Measurements from ENCODE around the gene S100B.
"Not testable (repeated sequence)": the region's sequence is repeated elsewhere in the genome, so short reads cannot be mapped to it uniquely, and the experiment has no call there.

Gene S100B

GRCh38 chr21:46598581-46599572 lies 6.0 kb downstream of the S100B start:
- H3K27ac ChIP-seq (ENCODE audit: low read depth, low read length): no peak overlapping the region
- no peak overlapping the region for H3K9ac ChIP-seq (ENCODE audit: low read length)
- H3K4me3 ChIP-seq (ENCODE audit: low read depth, low read length): no peak overlapping the region

GRCh38 chr21:46597896-46598343 lies 7.0 kb downstream of the S100B start:
- peaks cover 5% of the 10 kb centered on the region; the same call in 1 of the 2 replicates for H3K4me1 ChIP-seq (ENCODE audit: control insufficient read depth, insufficient read depth, low read length)
- H3K9ac ChIP-seq (ENCODE audit: low read length): no peak overlapping the region
- peaks cover 21% of the 10 kb centered on the region for H3K9me3 ChIP-seq (ENCODE audit: control insufficient read depth, insufficient read depth, low read depth, low read length)
- no peak overlapping the region for H3K4me3 ChIP-seq (ENCODE audit: low read depth, low read length)
- no peaks in the 10 kb centered on the region for H3K27me3 ChIP-seq (ENCODE audit: control insufficient read depth, insufficient read depth, low read length)
- no peaks in the 10 kb centered on the region for H3K36me3 ChIP-seq (ENCODE audit: control insufficient read depth, insufficient read depth, low read length)
- H3K27ac ChIP-seq (ENCODE audit: low read depth, low read length): no peak overlapping the region

More at GRCh38 chr21:46598581-46599572, 6.0 kb downstream of the S100B start:
- peaks cover 15% of the 10 kb centered on the region for H3K9me3 ChIP-seq (ENCODE audit: control insufficient read depth, insufficient read depth, low read depth, low read length)
- no peaks in the 10 kb centered on the region for H3K36me3 ChIP-seq (ENCODE audit: control insufficient read depth, insufficient read depth, low read length)
- H3K27me3 ChIP-seq (ENCODE audit: control insufficient read depth, insufficient read depth, low read length): no peaks in the 10 kb centered on the region
- peaks cover 5% of the 10 kb centered on the region; the same call in 1 of the 2 replicates for H3K4me1 ChIP-seq (ENCODE audit: control insufficient read depth, insufficient read depth, low read length)

- no peaks in the 10 kb centered on the region for H3K36me3 ChIP-seq (ENCODE audit: control insufficient read depth, insufficient read depth, low read length)
Measured at GRCh38 chr21:46597031-46597430, 7.9 kb downstream of the S100B start.

DNA sequence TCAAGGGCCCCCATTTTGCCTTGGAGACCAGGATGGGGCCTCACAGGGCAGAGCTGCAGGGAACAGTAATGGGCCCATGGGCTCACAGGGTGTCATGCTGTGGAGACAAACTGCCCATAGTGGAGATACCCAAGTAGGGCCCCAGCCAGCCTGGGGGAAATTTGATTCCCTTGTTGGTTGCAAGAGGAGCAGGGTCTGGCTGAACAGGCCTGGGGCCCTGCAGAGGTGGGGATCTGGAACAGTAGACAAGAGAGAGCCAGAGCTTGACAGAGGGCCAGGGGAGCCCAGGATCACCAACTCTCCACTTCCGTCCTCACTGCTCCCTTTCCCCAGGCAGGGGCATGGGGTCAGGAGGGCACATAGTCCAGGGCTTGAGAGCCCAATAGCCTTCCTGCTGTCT lies 8.7 kb downstream of the S100B start:
- Histone ChIP-seq H3K27ac (ENCODE audit: low read depth, low read length) (no peak overlapping the region), H3K4me3 (ENCODE audit: low read depth, low read length) (no peak overlapping the region), H3K27me3 (ENCODE audit: control insufficient read depth, insufficient read depth, low read length) (no peaks in the 10 kb centered on the region), H3K9me3 (ENCODE audit: control insufficient read depth, insufficient read depth, low read depth, low read length) (peaks cover 32% of the 10 kb centered on the region), H3K4me1 (ENCODE audit: control insufficient read depth, insufficient read depth, low read length) (peaks cover 5% of the 10 kb centered on the region; the same call in 1 of the 2 replicates), H3K36me3 (ENCODE audit: control insufficient read depth, insufficient read depth, low read length) (no peaks in the 10 kb centered on the region), H3K9ac (ENCODE audit: low read length) (no peak overlapping the region)

More at GRCh38 chr21:46597031-46597430, 7.9 kb downstream of the S100B start:
- H3K9me3 ChIP-seq (ENCODE audit: control insufficient read depth, insufficient read depth, low read depth, low read length): peaks cover 28% of the 10 kb centered on the region
- no peak overlapping the region for H3K4me3 ChIP-seq (ENCODE audit: low read depth, low read length)
- H3K27ac ChIP-seq (ENCODE audit: low read depth, low read length): no peak overlapping the region
- H3K9ac ChIP-seq (ENCODE audit: low read length): no peak overlapping the region
- peaks cover 5% of the 10 kb centered on the region; the same call in 1 of the 2 replicates for H3K4me1 ChIP-seq (ENCODE audit: control insufficient read depth, insufficient read depth, low read length)
- no peaks in the 10 kb centered on the region for H3K27me3 ChIP-seq (ENCODE audit: control insufficient read depth, insufficient read depth, low read length)

GRCh38 chr21:46594276-46594675 lies 10.6 kb downstream of the S100B start:
- Histone ChIP-seq H3K27me3 (ENCODE audit: control insufficient read depth, insufficient read depth, low read length) (no peaks in the 10 kb centered on the region), H3K4me1 (ENCODE audit: control insufficient read depth, insufficient read depth, low read length) (peaks cover 5% of the 10 kb centered on the region; the same call in 1 of the 2 replicates), H3K9ac (ENCODE audit: low read length) (no peak overlapping the region), H3K4me3 (ENCODE audit: low read depth, low read length) (no peak overlapping the region), H3K27ac (ENCODE audit: low read depth, low read length) (no peak overlapping the region), H3K36me3 (ENCODE audit: control insufficient read depth, insufficient read depth, low read length) (no peaks in the 10 kb centered on the region), H3K9me3 (ENCODE audit: control insufficient read depth, insufficient read depth, low read depth, low read length) (peaks cover 33% of the 10 kb centered on the region)

GRCh38 chr21:46585191-46585953 lies 19.5 kb downstream of the S100B start:
- no peak overlapping the region for H3K27ac ChIP-seq (ENCODE audit: low read depth, low read length)
- no peaks in the 10 kb centered on the region for H3K4me1 ChIP-seq (ENCODE audit: control insufficient read depth, insufficient read depth, low read length)
- H3K27me3 ChIP-seq (ENCODE audit: control insufficient read depth, insufficient read depth, low read length): no peaks in the 10 kb centered on the region
- H3K9me3 ChIP-seq (ENCODE audit: control insufficient read depth, insufficient read depth, low read depth, low read length): peaks cover 23% of the 10 kb centered on the region
- H3K4me3 ChIP-seq (ENCODE audit: low read depth, low read length): no peak overlapping the region
- no peak overlapping the region for H3K9ac ChIP-seq (ENCODE audit: low read length)
- H3K36me3 ChIP-seq (ENCODE audit: control insufficient read depth, insufficient read depth, low read length): no peaks in the 10 kb centered on the region

DNA sequence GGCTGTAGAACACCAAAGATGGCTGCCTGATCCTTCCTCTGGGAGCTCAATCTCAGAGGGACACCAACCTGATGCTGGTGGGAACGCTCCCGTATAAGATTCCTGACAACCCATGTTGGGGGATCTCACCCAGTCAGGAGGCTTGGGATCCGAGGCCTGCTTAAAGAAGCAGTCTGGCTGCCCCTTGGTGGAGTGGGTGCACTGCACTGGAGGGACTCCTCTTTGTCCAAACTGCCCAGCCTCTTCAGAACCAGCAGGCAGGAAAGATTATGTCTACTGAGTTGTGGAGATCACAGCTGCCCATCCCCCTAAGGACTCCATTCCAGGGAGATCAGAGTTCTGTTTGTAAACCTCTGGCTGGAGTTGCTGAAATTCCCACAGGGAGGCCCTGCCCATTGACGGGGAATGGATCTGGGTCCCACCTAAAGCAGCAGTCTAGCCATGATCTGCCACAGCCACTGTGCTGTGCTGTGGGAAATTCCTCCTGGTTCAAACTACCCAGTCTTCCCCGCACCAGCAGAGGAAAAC lies 23.0 kb downstream of the S100B start:
- no peak overlapping the region for H3K27ac ChIP-seq (ENCODE audit: low read depth, low read length)
- H3K4me1 ChIP-seq (ENCODE audit: control insufficient read depth, insufficient read depth, low read length): no peaks in the 10 kb centered on the region
- H3K4me3 ChIP-seq (ENCODE audit: low read depth, low read length): no peak overlapping the region
- H3K36me3 ChIP-seq (ENCODE audit: control insufficient read depth, insufficient read depth, low read length): no peaks in the 10 kb centered on the region
- H3K9ac ChIP-seq (ENCODE audit: low read length): no peak overlapping the region
- no peaks in the 10 kb centered on the region for H3K27me3 ChIP-seq (ENCODE audit: control insufficient read depth, insufficient read depth, low read length)
- peaks cover 26% of the 10 kb centered on the region for H3K9me3 ChIP-seq (ENCODE audit: control insufficient read depth, insufficient read depth, low read depth, low read length)

GRCh38 chr21:46579394-46579793 lies 25.5 kb downstream of the S100B start:
- H3K27me3 ChIP-seq (ENCODE audit: control insufficient read depth, insufficient read depth, low read length); H3K9ac ChIP-seq (ENCODE audit: low read length); H3K4me3 ChIP-seq (ENCODE audit: low read depth, low read length); H3K4me1 ChIP-seq (ENCODE audit: control insufficient read depth, insufficient read depth, low read length); H3K27ac ChIP-seq (ENCODE audit: low read depth, low read length); H3K36me3 ChIP-seq (ENCODE audit: control insufficient read depth, insufficient read depth, low read length): not testable (repeated sequence)
- peaks cover 18% of the 10 kb centered on the region for H3K9me3 ChIP-seq (ENCODE audit: control insufficient read depth, insufficient read depth, low read depth, low read length)

DNA sequence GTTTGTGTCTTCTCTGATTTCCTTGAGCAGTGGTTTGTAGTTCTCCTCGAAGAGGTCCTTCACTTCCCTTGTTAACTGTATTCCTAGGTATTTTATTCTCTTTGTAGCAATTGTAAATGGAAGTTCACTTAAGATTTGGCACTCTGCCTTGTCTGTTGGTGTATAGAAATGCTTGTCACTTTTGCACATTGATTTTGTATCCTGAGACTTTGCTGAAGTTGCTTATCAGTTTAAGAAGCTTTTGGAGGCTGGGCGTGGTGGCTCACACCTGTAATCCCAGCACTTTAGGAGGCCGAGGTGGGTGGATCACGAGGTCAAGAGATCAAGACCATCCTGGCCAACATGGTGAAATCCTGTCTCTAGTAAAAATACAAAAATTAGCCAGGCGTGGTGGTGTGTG lies 27.1 kb downstream of the S100B start:
- H3K4me1 ChIP-seq (ENCODE audit: control insufficient read depth, insufficient read depth, low read length); H3K4me3 ChIP-seq (ENCODE audit: low read depth, low read length); H3K27me3 ChIP-seq (ENCODE audit: control insufficient read depth, insufficient read depth, low read length); H3K9ac ChIP-seq (ENCODE audit: low read length); H3K27ac ChIP-seq (ENCODE audit: low read depth, low read length); H3K36me3 ChIP-seq (ENCODE audit: control insufficient read depth, insufficient read depth, low read length): not testable (repeated sequence)
- H3K9me3 ChIP-seq (ENCODE audit: control insufficient read depth, insufficient read depth, low read depth, low read length): peaks cover 13% of the 10 kb centered on the region

DNA sequence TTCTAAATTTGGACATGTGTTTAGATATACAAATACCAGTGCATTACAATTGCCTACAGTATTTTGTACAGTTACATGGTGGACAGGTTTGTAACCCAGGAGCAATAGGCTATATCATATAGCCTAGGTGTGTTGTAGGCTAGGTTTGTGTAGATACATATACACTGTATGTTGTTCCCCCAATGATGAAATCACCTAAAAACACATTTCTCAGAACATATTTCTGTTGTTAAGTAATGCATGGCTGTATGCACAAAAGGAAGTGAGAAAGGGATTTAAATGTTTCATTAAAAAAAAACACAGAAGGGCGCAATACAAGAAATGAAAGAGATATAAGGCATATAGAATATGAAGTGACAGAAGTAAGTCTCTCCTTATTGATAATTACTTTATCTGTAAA lies 32.0 kb downstream of the S100B start:
- Histone ChIP-seq H3K27me3 (ENCODE audit: control insufficient read depth, insufficient read depth, low read length) (no peaks in the 10 kb centered on the region), H3K36me3 (ENCODE audit: control insufficient read depth, insufficient read depth, low read length) (peaks cover 34% of the 10 kb centered on the region), H3K4me1 (ENCODE audit: control insufficient read depth, insufficient read depth, low read length) (no peaks in the 10 kb centered on the region), H3K9me3 (ENCODE audit: control insufficient read depth, insufficient read depth, low read depth, low read length) (no peaks in the 10 kb centered on the region), H3K27ac (ENCODE audit: low read depth, low read length) (no peak overlapping the region), H3K9ac (ENCODE audit: low read length) (no peak overlapping the region), H3K4me3 (ENCODE audit: low read depth, low read length) (no peak overlapping the region)

All from HUES6 (cell line).